ENCODE data around the gene TUBGCP3.

Gene TUBGCP3

DNA sequence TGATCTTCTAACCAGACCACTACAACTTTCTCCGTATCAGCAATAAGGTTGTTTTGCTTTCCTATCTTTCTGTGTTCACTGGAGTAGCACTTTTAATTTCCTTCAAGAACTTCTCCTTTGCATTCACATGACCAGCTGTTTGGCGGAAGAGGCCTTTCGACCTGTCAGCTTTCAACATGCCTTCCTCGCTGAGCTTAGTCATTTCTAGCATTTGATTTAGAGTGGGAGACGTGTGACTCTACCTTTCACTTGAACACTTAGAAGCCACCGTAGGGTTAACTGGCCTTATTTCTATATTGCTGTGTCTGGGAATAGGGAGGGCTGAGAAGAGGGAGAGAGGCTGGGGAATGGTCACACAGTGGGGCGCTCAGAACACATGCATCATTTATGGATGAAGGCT is 104.7 kb downstream of the TUBGCP3 start:
- DNase-seq (ENCODE audit: low spot score), result no peak

DNA sequence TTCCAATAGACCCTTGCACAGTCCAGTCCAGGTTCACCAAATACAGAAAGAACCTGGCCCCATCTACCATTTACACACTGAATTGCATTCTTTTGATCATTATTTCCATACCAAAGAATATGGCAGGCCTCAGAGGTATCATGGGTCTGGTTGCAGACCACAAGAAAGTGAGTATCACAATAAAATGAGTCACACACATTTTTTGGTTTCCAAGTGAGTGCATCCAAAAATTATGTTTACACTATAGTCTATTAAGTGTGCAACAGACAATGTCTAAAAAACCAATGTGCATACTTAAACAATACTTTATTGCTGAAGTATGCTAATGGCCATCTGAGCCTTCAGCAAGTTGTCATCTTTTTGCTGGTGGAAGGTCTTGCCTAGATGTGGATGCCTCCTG is 106.5 kb downstream of the TUBGCP3 start:
- DNase-seq (ENCODE audit: low spot score), result no peak

DNA sequence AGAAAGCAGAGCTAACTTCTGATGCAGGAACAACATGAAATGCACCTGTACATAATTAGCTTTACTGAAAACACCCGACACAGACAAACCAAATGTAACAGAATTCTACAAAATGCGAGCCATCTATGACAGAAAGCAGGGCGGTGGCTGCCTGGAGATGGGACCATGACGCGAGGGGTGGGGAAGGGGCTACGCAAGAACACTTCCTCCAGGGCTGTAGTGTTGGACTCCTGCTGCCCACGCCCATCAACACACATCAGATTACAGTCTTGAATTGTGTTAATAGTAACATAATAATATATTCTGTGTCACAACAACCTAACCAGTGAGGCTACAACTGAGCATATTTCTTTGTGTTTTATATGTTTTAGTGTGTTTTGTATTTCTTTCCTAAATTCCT is 108.6 kb downstream of the TUBGCP3 start:
- no peak for DNase-seq (ENCODE audit: low spot score)

DNA sequence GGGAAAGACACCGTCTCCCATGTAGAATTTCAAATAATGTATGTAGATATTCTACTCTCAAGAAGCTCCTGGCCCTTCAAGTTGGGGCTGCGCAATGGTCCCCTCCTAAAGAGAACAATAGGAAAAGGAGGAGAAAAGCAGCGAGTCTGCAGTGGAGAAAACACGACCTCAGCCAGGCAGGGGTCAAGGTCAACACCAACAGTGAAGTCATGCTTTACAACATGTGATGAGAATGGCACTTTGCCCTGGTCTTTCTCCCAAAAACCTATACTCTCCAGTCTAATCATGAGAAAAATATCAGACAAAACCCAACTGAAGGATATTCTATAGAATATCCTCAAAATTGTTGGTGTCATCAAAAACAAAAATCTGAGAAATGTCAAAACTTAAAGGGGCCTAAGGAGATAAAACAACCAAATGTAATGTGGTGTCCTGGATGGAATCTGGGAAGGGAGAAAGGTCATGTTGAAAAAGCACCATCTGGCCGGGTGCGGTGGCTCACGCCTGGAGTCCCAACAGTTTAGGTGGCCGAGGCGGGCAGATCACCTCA is 110.8 kb downstream of the TUBGCP3 start:
- DNase-seq (ENCODE audit: low spot score), result no peak

DNA sequence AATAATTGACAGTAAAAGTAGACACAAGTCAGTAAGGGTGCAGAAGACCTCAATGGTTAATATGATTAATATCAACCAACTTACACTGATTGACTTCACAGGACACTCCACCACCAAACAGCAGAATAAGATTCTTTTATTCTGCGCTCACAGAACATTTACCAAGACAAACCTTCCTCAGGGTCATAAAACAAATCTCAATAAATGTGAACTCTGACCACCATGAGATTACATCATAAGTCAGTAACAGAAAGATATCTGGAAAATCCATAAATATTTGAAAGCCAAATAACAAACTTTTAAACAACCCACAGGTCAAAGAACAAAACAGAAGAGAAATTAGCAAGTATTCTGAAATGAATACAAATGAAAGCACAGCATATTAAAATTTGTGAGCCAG is 112.1 kb downstream of the TUBGCP3 start:
- DNase-seq (ENCODE audit: low spot score), result no peak

DNA sequence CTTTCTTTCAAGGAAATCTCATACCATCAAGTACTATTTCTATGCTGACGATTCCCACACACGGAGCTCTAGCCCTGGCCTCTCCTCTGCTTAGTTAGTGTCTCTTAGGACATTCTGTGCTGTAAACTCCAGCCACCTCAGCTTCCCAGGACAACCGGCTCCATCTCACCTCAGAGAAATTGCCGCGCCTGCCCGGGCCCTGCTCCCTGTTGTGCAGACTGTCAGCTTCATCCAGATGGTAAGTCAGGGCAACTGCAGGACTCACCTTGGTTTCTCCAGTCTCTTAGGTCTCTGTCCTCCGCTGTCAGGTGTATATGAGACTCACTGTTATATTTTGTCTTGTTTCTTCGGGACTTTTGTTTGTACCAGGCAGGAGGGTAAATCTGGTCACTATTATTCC is 113.1 kb downstream of the TUBGCP3 start:
- no peak for DNase-seq (ENCODE audit: low spot score)

DNA sequence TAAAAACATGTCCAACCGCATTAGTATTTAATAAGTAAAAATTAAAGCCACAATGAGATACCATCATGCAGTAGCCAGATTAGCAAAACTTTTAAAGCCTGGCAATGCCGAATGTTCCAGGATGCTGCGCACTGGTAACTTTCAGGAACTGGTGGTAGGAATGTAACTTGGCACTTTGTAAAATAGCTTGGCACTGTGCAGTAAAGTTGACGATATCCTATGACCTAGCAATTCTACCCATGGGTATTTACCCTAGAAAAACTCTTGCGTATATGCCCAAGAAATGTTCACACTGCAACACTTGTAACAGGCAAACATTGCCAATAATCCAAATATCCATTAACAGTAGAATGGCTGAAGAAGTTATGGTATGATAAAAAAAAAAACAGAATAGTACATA is 114.1 kb downstream of the TUBGCP3 start:
- DNase-seq (ENCODE audit: low spot score), result no peak

DNA sequence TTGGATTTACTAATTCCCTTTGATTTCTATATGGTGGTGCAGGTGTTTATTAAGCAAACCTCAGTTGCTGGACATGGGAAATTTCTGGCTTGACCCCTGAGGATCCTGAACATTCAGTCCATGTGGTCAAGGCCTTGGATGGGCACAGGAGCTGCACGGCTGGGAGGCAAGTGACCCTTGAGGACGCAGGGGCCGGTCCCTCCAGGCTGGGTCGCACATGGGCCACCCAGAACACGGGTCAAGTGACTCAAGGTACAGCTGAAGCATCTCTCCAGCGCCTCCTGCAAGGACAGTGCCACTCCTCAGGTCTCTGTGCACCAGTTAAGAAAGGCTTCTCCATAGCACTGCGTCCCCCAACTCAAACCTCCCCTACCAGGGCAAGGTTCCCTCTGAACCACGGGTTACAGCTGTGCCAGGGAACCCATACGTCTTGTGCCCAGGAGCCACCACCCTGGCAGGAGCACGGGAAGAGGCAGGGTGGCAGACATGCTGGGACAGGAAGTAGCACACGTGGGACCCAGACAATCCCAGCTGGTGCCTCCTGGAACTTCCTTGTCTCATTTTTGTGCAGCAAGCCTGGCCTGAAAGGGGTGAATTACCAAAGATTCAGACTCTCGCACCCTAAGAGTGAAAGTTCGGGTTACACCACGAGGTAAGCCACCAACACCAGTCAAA is 118.7 kb downstream of the TUBGCP3 start:
- no peak for DNase-seq (ENCODE audit: low spot score)

DNA sequence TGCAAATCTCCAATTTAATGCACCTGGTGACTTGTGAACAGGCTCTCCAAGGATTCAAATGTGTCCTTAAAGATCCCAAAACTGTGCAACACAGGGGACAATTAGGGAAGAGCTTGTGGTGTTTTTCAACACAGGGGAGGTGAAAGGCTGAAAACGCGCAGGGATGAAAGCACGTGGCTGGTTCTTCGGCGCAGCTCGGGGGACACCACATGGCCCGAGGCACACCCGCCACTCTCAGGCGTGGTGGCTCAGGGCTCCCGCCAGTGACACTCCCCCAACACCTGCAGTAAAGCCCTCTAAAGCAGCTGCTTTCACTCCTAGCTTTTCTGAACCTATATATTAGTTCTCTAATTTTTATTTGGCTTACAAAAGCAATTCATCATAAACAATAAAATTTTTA is 119.9 kb downstream of the TUBGCP3 start:
- no peak for DNase-seq (ENCODE audit: low spot score)

DNA sequence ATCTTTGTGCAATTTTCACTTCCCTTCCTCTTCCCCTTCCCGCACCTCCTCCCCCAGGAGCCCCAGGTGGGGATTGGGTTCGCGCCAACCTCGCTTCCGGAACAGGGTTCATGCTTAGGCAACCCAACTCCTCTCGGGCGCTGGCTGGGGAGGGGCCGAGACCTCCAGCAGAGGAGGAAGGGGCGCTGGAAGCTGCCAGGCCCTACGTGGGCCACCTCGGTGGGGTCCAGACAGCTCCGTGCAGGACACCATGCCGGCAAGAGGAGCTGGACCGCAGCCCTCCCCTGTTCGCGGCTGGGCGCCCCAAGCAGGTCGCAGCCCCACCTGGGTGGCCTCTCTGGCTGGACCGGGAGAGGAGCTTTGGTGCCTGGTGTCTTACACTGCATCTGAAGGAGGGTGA is 120.7 kb downstream of the TUBGCP3 start:
- no peak for DNase-seq (ENCODE audit: low spot score)

DNA sequence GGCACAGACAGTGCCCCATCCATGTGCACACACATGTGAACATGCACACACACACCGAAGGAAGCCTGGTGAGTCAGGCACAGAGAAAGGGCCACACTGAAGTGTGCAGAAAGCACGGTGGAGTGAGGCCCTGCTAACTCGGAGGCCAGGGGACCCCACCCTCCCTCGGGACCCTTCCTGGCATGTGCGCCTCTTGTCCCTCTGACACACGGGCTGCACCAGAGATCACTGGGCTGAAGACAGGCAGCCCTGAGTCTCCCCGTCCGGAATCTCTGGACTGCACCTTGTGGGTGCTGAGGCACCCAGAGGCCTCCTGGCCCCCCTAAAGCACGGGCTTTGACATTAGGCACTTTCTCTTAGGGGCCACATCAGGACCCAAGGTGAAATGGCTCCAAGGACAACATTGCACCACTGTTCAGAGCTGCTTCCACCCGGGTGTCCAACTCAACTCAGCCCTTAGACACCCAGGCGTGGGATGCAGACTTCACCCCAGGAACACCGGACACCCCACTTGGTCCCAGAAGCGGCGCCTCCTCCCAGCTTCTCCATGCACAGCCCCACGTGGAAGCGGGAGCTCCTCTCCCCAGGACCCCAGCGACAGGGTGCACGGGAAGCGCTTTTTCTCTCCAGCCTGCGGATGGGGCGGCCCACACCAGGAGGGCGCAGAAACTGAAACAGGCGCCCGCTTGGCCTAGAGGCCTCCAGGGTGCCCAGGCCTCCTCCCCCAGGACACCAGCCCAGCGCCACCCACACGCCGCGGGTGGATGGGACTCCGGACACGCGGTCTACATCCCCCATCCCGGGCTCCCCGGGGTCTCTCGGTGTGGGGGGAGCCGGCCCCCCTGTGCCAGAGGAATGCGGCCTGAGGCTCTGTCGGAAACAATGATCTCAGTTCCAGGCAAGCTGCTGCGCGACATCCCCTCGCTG is 121.6 kb downstream of the TUBGCP3 start:
- no peak for DNase-seq (ENCODE audit: low spot score)

DNA sequence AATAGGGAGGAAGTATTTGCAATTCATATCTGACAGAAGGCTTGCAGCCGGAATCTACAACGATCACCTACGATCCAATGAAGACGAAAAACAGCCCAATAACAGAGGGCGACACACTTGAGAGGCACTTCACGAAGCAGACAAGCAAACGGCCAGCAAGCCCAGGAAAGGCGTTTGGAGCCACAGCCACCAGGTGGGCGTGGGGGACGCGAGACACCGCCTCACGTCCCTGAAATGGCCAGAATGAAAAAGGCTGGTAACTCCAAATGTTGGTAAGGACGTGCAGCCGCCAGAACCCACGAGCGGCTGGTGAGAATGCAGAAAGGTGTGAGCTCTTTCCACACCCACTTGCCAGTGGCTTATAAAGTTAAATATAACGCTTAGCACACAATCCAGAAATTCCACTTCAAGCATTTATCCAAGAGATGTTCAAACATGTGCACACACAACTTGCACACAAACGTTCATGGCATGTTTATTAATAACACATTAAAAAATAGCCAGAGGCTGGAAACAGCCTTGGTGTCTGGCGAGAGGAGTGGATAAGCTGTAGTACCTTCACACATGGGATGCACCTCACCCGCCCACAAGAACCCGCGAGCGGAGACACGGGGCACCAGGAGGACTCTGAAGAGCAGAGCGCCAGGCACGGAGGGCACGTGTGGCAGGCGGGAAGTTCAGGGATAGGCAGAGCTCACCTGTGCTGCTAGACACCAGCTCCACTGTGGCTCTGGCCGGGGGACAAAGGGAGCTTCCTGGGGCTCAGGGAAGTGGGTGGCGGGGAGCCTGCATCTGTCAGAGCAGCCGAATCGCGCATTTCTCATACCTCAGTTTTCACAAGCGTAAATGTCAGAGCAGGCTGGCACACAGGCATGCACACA is 122.5 kb downstream of the TUBGCP3 start:
- DNase-seq (ENCODE audit: low spot score), result no peak

DNA sequence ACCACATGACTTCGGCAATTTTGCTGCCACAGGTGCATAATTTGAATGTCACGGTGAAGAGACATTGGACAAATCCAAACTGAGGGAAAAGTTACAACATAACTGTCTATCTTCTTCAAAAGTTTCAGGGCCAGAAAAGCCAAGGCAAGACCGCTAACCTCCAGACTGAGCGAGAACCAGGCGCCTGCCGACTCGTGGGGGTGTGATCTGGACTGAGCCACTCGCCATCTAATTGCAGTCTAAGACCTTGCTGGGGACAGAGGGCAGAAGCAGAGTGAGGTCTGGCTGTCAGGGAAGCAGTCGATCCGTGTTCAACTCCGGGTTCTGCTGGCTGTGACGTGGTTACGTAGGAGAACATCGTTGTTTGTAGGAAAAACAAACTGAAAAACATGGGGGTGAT is 123.2 kb downstream of the TUBGCP3 start:
- DNase-seq (ENCODE audit: low spot score), result no peak

DNA sequence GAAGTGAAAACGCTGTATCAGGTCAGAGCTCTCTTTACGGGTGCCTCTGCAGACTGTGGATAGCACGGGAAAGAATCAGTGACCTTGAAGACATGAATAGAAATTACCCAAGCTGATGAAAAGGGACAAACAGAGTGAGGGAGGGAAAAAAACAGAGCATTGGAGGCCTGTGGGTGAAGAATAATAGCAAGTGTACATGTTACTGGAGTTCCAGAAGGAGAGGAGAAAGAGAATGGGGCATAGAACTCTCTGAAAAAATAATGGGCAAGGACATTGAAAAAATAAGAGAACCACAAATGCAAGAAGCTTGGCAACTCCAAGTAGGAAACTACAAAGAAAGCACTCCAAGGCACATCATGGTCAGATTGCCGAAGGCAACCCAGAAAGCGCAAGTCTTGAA is 125.5 kb downstream of the TUBGCP3 start:
- DNase-seq (ENCODE audit: low spot score), result no peak

DNA sequence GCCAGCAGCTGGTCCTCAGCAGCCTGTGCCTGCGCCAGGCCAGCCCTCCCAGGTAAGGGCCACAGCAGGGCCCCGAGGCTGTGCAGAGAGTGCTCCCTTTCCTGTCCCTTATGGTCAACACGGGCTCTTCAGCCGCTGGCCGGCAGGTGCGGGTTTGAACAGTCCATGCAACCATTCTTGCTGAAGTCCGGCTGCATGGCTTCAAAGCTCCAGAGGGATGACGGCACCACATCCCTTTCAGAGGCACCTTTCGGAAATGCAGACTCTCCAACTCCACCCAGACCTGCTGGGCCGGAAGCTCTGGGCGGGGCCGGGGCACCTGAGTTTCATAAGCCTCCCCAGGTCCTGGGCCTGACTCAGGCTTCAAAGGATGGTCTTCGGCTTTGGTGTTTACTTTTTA is 130.5 kb downstream of the TUBGCP3 start:
- no peak for DNase-seq (ENCODE audit: low spot score)

DNA sequence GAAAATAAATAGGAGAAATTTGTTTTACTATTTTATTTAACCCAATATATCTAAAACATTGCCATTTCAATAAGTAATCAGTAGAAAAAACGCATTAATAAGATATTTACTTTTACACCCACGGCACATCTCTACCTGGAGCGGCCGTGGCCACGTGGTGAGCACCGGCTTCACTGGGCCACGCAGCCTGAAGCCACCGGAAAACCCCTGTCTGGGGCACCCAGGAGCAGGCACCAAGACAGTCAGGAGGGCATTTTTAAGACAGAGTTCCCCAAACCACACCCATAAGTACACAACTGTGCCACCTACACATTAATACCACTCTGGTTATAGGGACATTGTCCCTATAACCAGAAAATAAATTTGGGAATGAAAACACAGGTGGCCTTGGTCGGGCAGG is 130.9 kb downstream of the TUBGCP3 start:
- DNase-seq (ENCODE audit: low spot score), result no peak

DNA sequence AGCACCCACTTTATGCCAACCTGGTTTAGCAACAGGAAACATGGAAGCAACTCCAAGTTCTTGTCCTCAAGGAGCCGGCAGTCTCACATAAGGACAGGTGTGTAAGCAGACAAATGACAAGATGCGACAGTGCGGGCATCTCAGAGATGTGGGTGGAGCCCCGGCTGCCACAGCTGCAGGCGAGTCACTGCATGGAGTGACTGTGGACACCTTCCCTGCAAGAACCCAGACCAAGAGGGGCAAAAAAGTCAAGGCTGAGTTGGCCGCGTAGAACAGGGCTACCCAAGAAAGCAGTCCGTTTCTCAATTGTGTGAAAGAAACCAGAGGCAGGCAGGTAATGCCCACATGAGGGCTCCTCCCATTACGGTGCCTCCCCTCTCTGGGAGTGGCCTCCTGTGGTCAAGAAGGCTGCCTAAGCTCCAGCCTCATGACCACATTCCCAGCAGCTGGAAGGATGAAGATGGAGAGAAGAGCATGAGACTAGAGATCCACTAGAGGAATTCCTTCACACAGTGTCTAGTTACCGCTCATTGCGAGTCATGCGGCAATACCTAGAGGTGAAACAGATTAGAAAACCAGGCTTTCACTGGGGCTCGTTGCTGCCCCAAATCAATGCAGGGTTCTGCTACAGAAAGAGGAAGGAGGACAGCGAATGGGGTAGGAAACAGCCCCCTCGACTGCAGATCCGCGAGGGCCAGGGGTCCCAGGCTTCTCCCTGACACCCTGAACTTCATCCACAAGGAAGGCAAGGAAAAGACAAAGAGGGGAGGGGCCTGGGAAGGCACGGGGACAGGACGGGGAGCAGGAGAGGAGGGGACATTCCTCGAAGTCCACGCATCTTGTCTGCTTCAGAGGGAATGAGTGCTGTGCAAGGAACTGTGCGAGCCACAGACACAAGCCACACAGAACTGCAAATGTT is 131.6 kb downstream of the TUBGCP3 start:
- no peak for DNase-seq (ENCODE audit: low spot score)

DNA sequence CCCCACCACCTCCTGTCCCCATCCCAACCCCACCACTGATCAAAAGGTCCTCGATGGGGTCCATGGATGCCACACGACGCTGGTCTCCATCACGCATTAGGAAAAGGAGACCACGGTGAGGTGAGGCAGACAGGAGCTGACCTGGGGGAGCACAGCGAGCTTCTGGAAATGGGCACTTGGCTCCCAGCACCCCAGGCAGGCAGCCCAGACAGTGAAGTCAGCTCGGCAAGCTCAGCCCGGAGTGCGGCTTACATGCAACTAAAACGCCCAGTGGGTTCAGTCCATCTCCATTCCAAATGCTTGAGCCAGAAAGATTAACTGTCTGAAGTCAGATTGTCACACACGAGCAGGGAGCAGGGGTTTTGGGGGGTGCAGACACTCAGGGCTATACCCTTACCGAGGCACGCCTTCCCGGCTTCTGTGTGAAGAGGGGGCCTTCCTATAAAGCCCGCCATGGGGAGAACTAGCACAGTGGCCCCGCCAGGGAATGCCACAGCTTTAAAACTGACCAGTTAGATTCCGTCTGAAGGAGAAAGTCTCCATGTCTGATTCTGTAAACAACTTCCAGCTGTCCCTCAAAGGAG is 132.4 kb downstream of the TUBGCP3 start:
- no peak for DNase-seq (ENCODE audit: low spot score)

DNA sequence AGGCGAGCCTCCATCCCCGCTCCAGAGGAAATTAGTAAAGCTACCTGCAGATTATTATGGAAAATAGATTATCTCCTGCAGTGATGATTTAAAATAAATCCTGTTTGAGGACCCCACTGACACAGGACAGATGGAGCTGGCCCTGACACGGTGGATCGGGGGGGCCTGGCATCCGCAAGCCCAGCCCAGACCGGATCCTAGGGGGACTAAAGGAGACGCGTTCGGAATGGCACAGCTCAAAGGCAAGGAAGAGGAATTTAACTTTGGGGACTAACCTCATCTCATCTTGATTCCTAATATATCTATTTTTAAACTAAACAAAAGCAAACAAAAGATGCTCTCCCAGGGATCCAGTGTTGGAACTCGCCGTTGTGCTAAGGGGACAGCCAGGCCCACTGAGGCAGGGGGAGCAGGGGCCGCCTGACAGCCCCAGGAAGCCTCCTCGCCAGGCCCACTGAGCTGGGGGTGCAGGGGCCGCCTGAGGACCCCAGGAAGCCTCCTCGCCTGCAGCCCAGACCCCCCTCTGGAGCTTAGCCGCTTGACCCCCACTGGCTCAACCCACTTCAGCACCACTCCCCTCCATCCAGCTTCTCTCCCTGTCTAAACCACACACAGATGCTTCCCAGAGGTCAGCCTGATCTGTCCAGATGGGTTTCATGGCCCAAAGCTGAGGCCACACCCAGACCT is 133.2 kb downstream of the TUBGCP3 start:
- no peak for DNase-seq (ENCODE audit: low spot score)
